ENCODE measurements around the gene RBM17.
"Not testable (repeated sequence)": the region's sequence is repeated elsewhere in the genome, so short reads cannot be mapped to it uniquely, and the experiment has no call there.

Gene RBM17

GRCh38 chr10:6088721-6089333, at the start of gene RBM17:
TSS of gene RBM17 (plus strand) at chr10:6089034. CDS start at chr10:6097066, 8,032 bp downstream.
- DNase-seq, result peak; percentile 88 to 95

GRCh38 chr10:6039711-6040110, 49.1 kb upstream of the RBM17 start:
- DNase-seq, result no peak

GRCh38 chr10:6040205-6040604, 48.6 kb upstream of the RBM17 start:
- DNase-seq, result no peak

GRCh38 chr10:6043377-6043776, 45.5 kb upstream of the RBM17 start:
- not testable (repeated sequence) for DNase-seq

GRCh38 chr10:6044060-6044459, 44.8 kb upstream of the RBM17 start:
- no peak for DNase-seq

GRCh38 chr10:6044751-6045313, 44.0 kb upstream of the RBM17 start:
- DNase-seq, result no peak

- DNase-seq, result no peak
These were observed 43.5 kb upstream of the RBM17 start for GRCh38 chr10:6045314-6045848.

GRCh38 chr10:6045878-6046772, 42.7 kb upstream of the RBM17 start:
- DNase-seq, result no peak

GRCh38 chr10:6046773-6047611, 41.8 kb upstream of the RBM17 start:
- DNase-seq, result no peak

GRCh38 chr10:6047847-6048246, 41.0 kb upstream of the RBM17 start:
- no peak for DNase-seq

- no peak for DNase-seq
These were observed 40.4 kb upstream of the RBM17 start for GRCh38 chr10:6048281-6049030.

- DNase-seq, result no peak
These were observed 39.8 kb upstream of the RBM17 start for GRCh38 chr10:6049031-6049400.

- no peak for DNase-seq
These were observed 37.9 kb upstream of the RBM17 start for GRCh38 chr10:6050801-6051445.

- DNase-seq, result no peak
These were observed 36.3 kb upstream of the RBM17 start for GRCh38 chr10:6052247-6053221.

- no peak for DNase-seq
These were observed 35.5 kb upstream of the RBM17 start for GRCh38 chr10:6053303-6053702.

- no peak for DNase-seq
These were observed 34.8 kb upstream of the RBM17 start for GRCh38 chr10:6053816-6054631.

GRCh38 chr10:6054884-6055283, 34.0 kb upstream of the RBM17 start:
- DNase-seq, result no peak

GRCh38 chr10:6055929-6056328, 32.9 kb upstream of the RBM17 start:
- DNase-seq, result no peak

- no peak for DNase-seq
These were observed 32.3 kb upstream of the RBM17 start for GRCh38 chr10:6056411-6057135.

Data from NCI-H446 (cell line).